ENCODE results near the gene HAUS7. TPM values are rescaled to one million over a fixed set of nuclear protein-coding genes. Genes with fewer than 3 reads are reported as not detected.
A peak's percentile ranks its signal among the peaks of the same experiment; 100 is the strongest.

HAUS7 gene
- total RNA-seq, 1 experiment from 2014 or later: 29.3 TPM

DNA sequence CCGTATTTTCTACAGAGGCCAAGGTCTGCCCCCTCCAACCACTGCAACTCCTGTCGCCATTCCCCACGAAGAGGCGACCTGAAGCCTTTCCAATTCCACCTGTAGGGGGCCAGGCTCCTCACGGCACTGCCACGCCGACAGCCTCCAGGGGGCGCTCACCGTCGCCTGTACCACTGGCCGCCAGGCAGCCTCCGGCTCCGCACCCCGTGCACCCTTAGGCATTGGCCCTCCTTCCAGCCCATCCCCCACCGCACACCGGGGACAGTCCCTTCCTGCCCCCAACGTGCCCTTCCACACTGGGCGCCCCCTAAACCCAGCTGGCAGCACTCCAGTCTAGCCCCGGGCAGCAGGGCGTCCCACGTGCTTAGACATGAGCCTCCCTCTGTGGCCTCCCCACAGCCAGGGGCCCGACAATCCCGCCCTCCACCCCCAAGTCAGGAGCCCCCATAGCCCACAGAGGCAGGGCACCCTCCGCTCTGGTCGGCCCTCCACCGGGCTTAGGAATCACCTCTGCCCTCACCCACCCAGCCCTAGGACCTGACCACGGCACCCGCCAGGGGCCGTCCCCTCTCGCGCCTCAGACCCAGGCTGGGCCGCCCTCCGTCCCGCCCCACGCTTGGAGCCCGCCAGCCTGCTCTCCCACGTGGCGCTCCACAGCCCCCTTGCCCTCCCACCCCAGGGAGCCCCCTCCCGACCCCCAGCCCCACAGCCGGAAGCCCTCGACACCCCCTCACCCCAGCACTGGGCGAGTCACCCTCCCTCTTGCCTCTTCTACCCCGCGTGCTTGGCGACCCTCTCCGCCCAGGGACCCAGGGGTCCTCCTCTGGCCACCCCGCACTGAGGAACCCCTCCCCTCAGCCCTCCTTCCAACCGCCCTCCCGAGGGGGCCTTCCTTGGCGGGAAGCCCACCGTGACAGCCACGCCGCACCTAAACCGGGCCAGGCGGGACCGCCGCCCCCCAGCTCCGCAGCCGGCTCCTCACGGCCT, 69.9 kb downstream of the HAUS7 start:
- Histone ChIP-seq H3K4me2 (no peak overlapping the region), H3K4me1 (replicated peaks; ENCODE audit: insufficient read depth) (no peaks in the 10 kb centered on the region), H3K79me2 (ENCODE audit: low read depth) (no peaks in the 10 kb centered on the region), H3K27me3 (ENCODE audit: insufficient read depth, low read depth) (peaks cover 60% of the 10 kb centered on the region), H3K4me3 (no peak overlapping the region), H3K27ac (no peak overlapping the region), H3K9me2 (ENCODE audit: insufficient read depth) (no peaks in the 10 kb centered on the region), H4K20me1 (ENCODE audit: insufficient read depth) (no peaks in the 10 kb centered on the region), H3K36me3 (ENCODE audit: low read depth) (no peaks in the 10 kb centered on the region), H2AFZ (no peak overlapping the region), H3F3A (ENCODE audit: insufficient read depth, low read depth) (no peaks in the 10 kb centered on the region), H3K9me3 (ENCODE audit: insufficient read depth, low read depth) (no peaks in the 10 kb centered on the region)
- intact Hi-C loops (cut with micrococcal nuclease; ENCODE audit: unreplicated experiment): no loop called here
- CTCF ChIA-PET: no interaction called here
- POLR2A ChIA-PET (ENCODE audit: unreplicated experiment): no interaction called here
- TF ChIP-seq, protein P1, sequence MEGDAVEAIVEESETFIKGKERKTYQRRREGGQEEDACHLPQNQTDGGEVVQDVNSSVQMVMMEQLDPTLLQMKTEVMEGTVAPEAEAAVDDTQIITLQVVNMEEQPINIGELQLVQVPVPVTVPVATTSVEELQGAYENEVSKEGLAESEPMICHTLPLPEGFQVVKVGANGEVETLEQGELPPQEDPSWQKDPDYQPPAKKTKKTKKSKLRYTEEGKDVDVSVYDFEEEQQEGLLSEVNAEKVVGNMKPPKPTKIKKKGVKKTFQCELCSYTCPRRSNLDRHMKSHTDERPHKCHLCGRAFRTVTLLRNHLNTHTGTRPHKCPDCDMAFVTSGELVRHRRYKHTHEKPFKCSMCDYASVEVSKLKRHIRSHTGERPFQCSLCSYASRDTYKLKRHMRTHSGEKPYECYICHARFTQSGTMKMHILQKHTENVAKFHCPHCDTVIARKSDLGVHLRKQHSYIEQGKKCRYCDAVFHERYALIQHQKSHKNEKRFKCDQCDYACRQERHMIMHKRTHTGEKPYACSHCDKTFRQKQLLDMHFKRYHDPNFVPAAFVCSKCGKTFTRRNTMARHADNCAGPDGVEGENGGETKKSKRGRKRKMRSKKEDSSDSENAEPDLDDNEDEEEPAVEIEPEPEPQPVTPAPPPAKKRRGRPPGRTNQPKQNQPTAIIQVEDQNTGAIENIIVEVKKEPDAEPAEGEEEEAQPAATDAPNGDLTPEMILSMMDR (conservative IDR thresholded peaks at IDR 0.05): peak; percentile 70
- TF ChIP-seq EZH2 (IDR thresholded peaks at IDR 0.05; ENCODE audit: low read depth): no peak
- DNase-seq: peak in 1 of 2 experiments; percentile 16
- BruUV-seq (replicated peaks): no TSS peak

DNA sequence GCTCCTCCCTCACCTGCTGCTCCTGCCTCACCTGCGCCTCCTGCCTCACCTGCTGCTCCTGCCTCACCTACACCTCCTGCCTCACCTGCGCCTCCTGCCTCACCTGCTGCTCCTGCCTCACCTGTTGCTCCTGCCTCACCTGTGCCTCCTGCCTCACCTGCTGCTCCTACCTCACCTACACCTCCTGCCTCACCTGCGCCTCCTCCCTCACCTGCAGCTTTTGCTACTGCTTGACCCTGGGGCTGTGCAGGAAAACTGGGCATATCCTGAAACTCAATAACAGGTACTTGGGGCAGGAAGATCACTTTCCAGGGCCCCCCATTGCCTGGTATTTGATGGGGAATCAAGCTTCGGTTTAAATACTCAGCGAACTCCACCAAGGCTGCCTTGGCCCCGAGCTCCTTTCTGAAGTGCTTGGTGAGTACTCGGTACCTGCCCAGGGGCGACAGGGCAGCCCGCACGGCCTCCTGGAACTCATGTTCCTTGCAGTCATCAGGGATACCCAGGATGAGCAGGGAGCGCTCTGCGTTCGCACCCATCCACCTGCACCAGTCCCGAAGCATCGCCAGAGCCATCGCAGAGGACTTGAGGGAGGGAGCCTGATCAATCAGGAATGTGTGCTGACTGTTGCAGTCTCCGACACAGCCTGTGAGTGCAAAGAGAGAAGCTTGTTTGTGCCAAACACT, 72.0 kb downstream of the HAUS7 start:
- intact Hi-C loops (cut with micrococcal nuclease; ENCODE audit: unreplicated experiment): no loop called here
- Histone ChIP-seq H2AFZ (no peak overlapping the region), H3K27ac (no peak overlapping the region), H3F3A (ENCODE audit: insufficient read depth, low read depth) (no peaks in the 10 kb centered on the region), H3K36me3 (ENCODE audit: low read depth) (no peaks in the 10 kb centered on the region), H3K9me2 (ENCODE audit: insufficient read depth) (no peaks in the 10 kb centered on the region), H4K20me1 (ENCODE audit: insufficient read depth) (no peaks in the 10 kb centered on the region), H3K4me2 (no peak overlapping the region), H3K4me3 (no peak overlapping the region), H3K4me1 (replicated peaks; ENCODE audit: insufficient read depth) (no peaks in the 10 kb centered on the region), H3K27me3 (ENCODE audit: insufficient read depth, low read depth) (peaks cover 58% of the 10 kb centered on the region), H3K79me2 (ENCODE audit: low read depth) (no peaks in the 10 kb centered on the region), H3K9me3 (ENCODE audit: insufficient read depth, low read depth) (no peaks in the 10 kb centered on the region)
- TF ChIP-seq, protein P1 (conservative IDR thresholded peaks at IDR 0.05): no peak
- TF ChIP-seq EZH2 (IDR thresholded peaks at IDR 0.05; ENCODE audit: low read depth): no peak
- POLR2A ChIA-PET (ENCODE audit: unreplicated experiment): no interaction called here
- no TSS peak for BruUV-seq (replicated peaks)
- CTCF ChIA-PET: no interaction called here
- DNase-seq: no peak

Other genes with a start within 250 kb of the HAUS7 start
- gene PNMA6F, start 148.8 kb downstream of the HAUS7 start, total RNA-seq (2021): not detected in 2 replicates
- 6.5 and 7.1 TPM in 2 replicates for gene ZNF275, start 136.4 kb downstream of the HAUS7 start, total RNA-seq (2021)
- gene PNMA6E, start 69.2 kb downstream of the HAUS7 start, total RNA-seq (2021): not detected in 2 replicates
- not detected in 2 replicates for gene ZFP92, start 59.1 kb downstream of the HAUS7 start, total RNA-seq (2021)
- 2.0 and 2.3 TPM in 2 replicates for gene TREX2, start 24.5 kb downstream of the HAUS7 start, total RNA-seq (2021)
- gene BGN, start 24.4 kb upstream of the HAUS7 start, total RNA-seq (2021): 0.33 and 0.70 TPM in 2 replicates
- not detected in 2 replicates for gene ATP2B3, start 47.1 kb upstream of the HAUS7 start, total RNA-seq (2021)
- gene CCNQ, start 128.6 kb upstream of the HAUS7 start, total RNA-seq (2021): 33.9 and 35.9 TPM in 2 replicates
- gene DUSP9, start 176.6 kb upstream of the HAUS7 start, total RNA-seq (2021): 1.3 and 1.8 TPM in 2 replicates
- gene PNCK, start 203.2 kb upstream of the HAUS7 start, total RNA-seq (2021): 1.0 and 4.4 TPM in 2 replicates
- gene SLC6A8, start 217.3 kb upstream of the HAUS7 start, total RNA-seq (2021): 37.6 and 40.5 TPM in 2 replicates